NCI-H128 (cell line): ENCODE measurements around the gene RBPJ.
"Not testable (repeated sequence)": the region's sequence is repeated elsewhere in the genome, so short reads cannot be mapped to it uniquely, and the experiment has no call there.

Experiments used
- DNase-seq: peaks from one replicate; lab custom pipeline; 2025; ENCODE audit not compliant: unreplicated experiment; lab: John Stamatoyannopoulos, UW

RBPJ gene

GRCh38 chr4:26300314-26301307, 20.2 kb upstream of the RBPJ start:
- DNase-seq, result no peak

GRCh38 chr4:26302031-26302899, 18.5 kb upstream of the RBPJ start:
- DNase-seq, result no peak

GRCh38 chr4:26303008-26303407, 17.8 kb upstream of the RBPJ start:
- DNase-seq, result no peak

GRCh38 chr4:26307037-26307800, 13.6 kb upstream of the RBPJ start:
- DNase-seq, result no peak

- no peak for DNase-seq
Observed at GRCh38 chr4:26308568-26308967, 12.2 kb upstream of the RBPJ start.

GRCh38 chr4:26310264-26310663, 10.6 kb upstream of the RBPJ start:
- no peak for DNase-seq

- no peak for DNase-seq
Observed at GRCh38 chr4:26311633-26312032, 9.2 kb upstream of the RBPJ start.

GRCh38 chr4:26315316-26315932, 5.4 kb upstream of the RBPJ start:
- not testable (repeated sequence) for DNase-seq

- DNase-seq, result no peak
Observed at GRCh38 chr4:26317766-26318165, 3.0 kb upstream of the RBPJ start.

GRCh38 chr4:26319467-26319948, 1.3 kb upstream of the RBPJ start:
- peak; percentile 96 for DNase-seq

- DNase-seq, result no peak
Observed at GRCh38 chr4:26319949-26320537, 771 bp upstream of the RBPJ start.

- no peak for DNase-seq
Observed at GRCh38 chr4:26321373-26322221, 783 bp downstream of the RBPJ start.

- DNase-seq, result no peak
Observed at GRCh38 chr4:26322346-26322745, 1.5 kb downstream of the RBPJ start.

- no peak for DNase-seq
Observed at GRCh38 chr4:26323821-26324220, 3.0 kb downstream of the RBPJ start.

GRCh38 chr4:26325191-26325590, 4.4 kb downstream of the RBPJ start:
- DNase-seq, result no peak

GRCh38 chr4:26326791-26327190, 6.0 kb downstream of the RBPJ start:
- no peak for DNase-seq

GRCh38 chr4:26330186-26330787, 9.5 kb downstream of the RBPJ start:
- no peak for DNase-seq

GRCh38 chr4:26330946-26331345, 10.1 kb downstream of the RBPJ start:
- DNase-seq, result peak; percentile 34
